CD4-positive, alpha-beta T cell treated with Interferon alpha-2 for 1 hour (primary cell): ENCODE results near the gene FLRT1.

Experiments
- DNase-seq, 2 donors: peaks; one replicate each; pipeline ENCODE4 v3.0.0-alpha.2; 2020 to 2022

FLRT1 gene, protein sequence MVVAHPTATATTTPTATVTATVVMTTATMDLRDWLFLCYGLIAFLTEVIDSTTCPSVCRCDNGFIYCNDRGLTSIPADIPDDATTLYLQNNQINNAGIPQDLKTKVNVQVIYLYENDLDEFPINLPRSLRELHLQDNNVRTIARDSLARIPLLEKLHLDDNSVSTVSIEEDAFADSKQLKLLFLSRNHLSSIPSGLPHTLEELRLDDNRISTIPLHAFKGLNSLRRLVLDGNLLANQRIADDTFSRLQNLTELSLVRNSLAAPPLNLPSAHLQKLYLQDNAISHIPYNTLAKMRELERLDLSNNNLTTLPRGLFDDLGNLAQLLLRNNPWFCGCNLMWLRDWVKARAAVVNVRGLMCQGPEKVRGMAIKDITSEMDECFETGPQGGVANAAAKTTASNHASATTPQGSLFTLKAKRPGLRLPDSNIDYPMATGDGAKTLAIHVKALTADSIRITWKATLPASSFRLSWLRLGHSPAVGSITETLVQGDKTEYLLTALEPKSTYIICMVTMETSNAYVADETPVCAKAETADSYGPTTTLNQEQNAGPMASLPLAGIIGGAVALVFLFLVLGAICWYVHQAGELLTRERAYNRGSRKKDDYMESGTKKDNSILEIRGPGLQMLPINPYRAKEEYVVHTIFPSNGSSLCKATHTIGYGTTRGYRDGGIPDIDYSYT

DNA sequence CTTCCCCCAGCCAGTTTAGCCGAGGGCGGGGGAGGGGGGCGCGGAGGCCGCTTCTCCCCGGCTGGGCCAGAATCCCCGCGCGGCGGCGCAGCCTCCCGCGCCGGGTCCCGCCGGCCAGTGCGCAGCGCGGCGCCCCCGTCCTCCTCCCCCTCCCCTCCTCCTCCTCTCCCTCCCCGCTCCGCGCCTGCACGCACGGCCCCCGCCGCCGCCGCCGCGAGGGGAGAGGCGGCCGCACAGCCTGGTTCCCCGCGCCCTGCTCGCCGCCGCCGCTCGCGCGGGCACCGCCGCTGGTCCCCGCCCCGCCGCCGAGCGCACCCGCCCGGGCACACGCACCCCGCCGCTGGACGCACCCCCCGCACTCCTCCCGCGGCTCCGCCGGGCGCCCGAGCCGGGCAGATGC lies at the start of gene FLRT1:
TSS of gene FLRT1 (plus strand) at position 356 of the 400 bp plus-strand sequence. CDS start 80,337 bp downstream, outside the sequence.
- no peak for DNase-seq

DNA sequence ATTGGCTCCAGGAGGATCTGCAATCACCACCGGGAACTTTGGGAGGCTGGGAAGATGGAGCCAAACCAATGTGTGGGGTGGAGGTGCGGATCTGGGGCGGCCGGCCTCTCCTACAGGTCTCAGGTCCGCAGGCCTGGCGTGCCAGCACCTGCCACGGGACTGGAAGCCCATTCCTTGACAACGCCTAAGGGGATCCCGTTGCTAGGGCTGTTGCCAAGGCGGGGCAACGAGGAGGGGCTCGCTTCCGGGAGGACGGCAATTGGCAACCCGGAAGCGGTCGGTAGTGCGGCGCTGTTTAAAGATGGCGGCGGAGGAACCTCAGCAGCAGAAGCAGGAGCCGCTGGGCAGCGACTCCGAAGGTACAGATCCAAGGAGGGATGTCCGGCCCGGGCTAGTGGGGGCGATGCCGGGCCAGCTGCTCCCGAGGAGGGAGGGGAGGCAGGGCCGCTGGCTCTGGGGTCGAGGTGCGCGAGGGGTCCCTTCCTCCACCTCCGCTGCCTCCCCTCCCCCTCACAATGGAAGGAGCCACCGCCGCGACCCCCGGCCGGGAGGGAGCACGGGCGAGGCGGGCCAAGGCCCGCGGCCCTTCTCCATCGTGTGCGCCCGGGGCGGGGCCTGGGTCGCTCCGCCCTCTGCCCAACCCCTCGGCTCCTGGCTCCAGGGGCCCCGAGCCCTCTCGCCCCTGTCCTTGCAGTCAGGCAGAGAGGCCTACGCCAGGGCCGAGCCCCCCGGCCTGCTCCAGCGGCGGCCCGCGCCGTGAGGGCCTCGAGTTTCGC lies 49.4 kb upstream of the FLRT1 start, which contains the start of gene OTUB1:
TSS of gene OTUB1 (plus strand) at position 283 of the 776 bp plus-strand sequence. CDS start at position 302, 19 bp downstream.
- peak; percentile 84 to 87 for DNase-seq

DNA sequence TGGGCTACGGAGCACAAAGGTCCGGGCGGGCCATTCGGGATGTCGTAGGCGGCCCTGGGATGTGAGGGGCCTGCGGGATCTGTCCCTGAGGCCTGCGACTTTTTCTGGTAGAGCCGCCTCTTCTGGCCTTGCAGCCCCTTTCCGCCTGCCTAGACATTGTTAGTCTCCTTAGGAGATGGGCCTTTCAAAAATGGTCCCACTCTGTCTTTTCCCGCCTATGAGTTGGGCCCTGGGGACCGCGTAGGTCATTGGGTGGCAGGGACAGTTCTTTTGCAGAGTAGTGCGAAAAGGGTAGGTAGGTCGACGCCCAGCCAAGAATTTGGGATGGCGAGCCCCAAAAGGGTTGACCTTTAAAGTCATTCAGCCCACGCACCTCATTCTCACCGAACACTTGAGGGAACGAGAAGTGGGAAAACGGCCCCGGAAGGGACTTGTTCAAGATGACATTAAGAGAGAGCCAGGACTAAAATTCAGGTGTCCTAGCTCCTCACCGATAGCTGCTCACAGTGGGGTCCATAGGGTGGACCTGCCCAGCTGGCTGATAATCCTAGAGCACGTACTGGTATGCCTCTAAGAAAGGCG lies 48.7 kb upstream of the FLRT1 start:
- no peak for DNase-seq

DNA sequence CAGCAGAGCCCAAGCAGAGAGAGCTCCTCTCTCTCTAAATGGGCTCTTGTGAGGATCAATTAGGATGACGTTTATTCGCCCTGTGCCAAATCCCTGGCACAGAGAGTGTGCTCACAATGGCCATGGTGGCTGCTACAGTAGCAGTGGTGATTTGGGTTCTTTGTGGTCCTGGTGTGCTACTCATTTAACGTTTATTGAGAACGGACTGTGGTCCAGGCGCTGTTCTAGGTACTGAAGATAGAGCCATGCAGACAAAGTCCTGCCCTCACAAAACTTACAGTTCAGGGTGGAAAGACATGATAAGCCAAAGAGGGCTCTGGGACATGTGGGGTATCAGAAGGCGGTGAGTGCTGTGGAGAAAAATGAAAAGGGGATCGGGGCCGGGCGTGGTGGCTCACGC lies 44.2 kb upstream of the FLRT1 start:
- no peak for DNase-seq

DNA sequence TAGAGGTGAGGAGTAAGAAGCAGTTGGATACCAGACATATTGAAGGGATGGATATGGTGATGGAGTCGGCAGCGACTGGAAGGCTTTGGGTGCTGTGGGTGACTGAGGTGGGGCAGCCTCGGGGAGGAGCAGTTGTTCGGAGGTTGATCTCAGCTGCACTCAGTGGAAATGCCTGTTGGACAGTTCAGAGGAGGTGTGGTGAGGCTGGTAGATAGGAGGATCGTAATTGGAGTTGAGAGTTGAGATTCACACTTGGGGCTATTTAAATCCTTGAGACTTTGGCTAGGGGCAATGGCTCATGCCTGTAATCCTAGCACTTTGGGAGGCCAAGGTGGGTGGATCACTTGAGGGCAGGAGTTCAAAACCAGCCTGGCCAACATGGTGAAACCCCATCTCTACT lies 42.6 kb upstream of the FLRT1 start:
- no peak for DNase-seq

DNA sequence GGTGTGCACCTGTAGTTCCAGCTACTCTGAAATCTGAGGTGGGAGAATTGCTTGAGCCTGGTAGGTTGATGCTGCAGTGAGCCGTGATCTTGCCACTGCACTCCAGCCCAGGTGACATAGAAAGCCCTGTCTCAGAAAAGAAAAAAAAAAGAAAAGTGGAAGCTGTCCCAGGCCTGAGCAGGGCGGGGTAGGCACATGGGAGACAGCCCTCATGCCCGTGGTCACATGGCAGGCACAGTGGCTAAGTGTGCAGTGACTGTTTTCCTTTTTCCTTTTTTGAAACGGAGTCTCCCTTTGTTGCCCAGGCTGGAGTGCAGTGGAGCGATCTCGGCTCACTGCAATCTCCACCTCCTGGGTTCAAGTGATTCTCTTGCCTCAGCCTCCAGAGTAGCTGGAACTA lies 41.7 kb upstream of the FLRT1 start:
- no peak for DNase-seq

DNA sequence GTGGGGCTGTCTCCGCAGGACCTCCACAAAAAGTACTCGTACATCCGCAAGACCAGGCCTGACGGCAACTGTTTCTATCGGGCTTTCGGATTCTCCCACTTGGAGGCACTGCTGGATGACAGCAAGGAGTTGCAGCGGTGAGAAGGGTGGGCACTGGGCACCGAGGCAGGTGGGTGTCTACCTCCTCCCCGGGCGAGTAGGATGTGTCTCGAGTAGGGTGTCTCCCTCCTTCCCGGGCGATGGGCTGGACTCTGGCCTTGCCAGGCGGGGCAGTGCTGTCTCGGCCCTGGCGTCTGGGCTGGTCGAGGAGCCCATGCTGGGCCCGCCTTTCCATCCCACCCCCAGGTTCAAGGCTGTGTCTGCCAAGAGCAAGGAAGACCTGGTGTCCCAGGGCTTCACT lies 39.2 kb upstream of the FLRT1 start:
- DNase-seq, result no peak

DNA sequence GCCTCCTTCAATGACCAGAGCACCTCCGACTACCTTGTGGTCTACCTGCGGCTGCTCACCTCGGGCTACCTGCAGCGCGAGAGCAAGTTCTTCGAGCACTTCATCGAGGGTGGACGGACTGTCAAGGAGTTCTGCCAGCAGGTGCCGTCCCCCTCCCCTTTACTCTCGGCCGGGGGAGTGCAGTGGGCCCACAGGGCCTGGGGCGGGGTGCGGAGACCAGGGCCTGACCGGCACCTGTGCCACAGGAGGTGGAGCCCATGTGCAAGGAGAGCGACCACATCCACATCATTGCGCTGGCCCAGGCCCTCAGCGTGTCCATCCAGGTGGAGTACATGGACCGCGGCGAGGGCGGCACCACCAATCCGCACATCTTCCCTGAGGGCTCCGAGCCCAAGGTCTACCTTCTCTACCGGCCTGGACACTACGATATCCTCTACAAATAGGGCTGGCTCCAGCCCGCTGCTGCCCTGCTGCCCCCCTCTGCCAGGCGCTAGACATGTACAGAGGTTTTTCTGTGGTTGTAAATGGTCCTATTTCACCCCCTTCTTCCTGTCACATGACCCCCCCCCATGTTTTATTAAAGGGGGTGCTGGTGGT lies 38.5 kb upstream of the FLRT1 start:
- DNase-seq, result no peak

DNA sequence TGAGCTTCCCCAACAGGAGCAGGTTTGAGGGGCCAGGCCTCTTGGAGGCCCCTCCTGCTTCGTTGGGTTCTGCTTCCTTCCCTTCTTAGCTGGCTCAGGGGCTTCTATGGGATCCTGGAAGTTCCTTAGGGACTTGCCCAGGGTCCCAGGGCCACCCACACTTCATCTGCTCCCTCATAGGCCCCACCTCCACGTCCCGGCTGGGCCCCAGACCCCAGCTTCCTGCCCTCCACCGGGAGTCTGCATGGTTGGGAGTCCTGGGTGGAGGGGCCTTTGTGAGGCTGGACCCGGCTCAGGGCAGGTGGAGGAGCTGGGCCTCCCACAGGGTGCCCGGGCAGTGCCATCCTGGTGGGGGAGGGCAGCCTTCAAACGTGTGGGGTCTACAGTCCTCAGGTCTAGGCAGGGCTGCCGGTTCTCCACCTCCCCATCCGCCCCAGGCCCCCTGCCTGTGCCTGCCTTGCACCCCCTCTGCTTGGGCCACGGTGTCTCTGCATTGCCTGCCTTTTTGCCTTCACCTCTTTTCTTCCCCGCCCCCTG lies 37.9 kb upstream of the FLRT1 start:
- DNase-seq, result no peak

DNA sequence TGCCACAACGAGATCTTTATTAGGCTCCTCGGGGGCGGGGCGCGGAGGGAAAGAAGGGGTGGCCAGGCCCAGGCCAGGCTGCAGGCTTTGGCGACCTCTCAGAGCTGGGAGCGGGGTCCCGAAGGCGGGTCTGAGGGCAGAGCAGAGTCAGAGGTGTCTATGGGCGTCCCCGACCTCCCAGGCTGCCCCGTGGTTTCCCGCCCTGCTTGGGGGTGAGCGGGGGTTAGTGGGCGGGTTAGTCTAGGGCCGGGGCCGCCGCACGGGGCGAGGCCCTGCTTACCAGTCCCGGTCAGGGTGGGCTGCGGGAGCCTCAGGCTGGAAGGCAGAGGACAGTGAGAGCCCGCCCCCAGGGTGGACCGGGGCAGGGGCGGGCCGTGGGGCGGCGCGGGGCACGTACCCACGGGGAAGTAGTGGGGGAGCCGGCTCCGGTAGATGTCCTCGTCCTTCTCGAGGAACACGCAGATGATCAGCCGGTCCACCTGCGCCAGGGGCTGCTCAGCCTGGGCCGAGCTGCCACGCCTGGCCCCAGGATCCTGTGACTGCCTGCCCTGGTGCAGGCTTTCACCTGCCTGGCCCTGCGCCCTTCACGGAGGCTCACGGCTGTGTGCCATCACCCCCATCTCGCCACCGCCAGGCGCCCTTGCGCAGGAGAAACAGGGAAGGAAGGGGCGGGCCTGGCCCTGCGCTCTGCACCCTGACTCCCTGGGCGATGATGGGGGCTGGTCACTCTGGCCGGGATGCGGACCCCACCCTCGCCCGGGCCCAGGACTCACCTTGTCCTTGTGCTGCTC lies 37.0 kb upstream of the FLRT1 start:
- DNase-seq, result no peak

DNA sequence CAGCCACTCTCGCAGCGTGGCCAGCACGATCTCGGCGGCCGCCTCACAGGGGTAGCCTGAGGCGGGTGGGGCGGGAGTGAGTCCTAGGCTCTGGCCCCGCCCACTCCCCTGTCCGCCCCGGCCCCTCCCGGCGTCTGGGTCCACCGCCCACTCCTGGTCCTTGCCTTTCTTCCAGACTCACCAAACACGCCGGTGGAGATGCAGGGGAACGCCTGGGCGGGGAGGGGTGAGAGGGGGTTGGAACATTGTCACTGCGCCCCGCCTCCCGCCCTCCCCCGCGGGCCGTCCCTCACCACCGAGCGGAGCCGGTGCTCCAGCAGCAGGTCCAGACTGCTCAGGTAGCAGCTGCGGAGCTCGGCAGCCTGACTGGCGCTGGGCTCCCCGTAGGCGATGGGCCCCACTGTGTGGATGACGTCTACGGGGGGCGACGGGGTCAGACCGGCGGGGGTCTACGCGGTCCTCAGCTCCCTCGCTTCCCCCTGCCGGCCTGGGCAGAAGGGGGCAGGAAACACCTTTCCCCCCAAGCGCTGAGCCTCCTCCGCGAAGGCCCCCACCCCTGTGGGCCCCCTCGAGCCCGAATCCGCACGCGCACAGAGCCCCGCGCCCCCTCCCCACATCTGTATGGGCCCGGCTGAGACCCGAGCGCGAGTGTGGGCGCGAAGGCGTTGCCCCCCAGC lies 36.2 kb upstream of the FLRT1 start:
- DNase-seq, result peak; percentile 42 to 69

DNA sequence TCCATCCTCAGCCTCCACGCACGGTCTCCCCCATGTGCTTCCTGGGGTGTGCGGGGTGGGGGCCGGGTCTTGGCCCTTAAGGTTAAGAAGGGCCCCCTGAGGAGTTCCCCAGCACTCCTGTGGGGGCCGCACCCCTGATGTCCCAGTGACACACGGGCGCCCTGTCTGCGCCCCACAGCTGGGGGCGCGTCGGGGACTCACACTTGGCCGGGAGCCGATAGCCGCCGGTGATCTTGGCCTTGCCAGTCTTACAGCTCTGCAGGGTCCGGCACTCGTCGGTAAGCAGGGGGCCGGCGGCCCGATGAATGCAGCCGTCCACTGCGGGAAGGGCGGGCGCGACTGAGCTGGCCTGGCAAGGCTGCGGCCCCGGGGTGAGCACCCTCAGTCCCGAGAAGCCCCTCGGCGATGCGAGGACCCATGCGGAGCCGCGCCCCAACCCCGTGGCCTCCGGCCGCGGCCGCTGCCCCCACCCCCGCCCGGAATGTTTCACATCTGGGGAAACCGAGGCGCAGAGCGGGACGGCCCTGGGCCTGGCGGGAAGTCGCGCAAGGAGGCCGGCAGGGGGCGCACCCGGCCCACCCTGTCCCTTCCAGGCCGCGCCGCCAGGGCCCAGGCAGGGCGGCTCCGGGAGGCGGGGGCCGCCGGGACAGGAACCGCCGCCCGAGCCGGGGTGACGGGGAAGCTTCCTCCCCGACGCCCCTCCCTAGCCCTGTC lies 35.5 kb upstream of the FLRT1 start:
- DNase-seq, result peak; percentile 73 to 78

DNA sequence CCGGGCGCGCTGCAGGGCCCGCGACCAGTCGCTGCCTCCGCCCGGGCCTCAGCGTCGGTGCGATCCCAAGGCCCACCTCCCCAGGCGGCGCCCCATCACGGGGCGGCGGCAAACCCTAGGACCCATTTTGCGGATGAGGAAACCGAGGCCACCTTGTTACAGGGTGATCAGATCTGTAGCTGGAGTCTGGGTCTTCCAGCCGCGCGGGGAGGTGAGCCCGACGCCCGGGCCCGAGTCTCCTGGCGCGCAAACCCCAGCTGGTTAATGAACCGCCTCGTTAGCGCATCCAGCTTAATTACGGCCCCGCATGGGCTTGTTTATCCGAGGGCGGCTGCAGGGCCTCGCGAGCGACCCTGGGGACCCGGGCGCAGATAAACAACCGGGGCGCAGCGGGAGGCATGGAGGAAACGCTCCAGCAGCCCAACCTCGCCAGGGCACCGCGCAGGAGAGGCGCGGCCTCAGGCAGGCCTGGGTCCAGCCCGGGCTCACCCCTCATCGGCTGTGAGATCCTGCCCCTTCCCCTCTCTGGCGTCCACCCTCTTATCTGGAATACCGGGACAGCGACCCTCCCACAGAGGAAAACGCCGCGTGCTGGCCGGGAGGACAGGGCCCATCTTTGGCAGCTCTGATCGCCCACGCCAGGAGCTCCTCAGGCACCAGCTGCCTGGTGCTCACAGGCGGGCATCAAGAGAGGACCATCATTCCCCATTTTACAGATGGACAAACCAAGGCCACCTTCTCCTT lies 34.8 kb upstream of the FLRT1 start:
- no peak for DNase-seq

DNA sequence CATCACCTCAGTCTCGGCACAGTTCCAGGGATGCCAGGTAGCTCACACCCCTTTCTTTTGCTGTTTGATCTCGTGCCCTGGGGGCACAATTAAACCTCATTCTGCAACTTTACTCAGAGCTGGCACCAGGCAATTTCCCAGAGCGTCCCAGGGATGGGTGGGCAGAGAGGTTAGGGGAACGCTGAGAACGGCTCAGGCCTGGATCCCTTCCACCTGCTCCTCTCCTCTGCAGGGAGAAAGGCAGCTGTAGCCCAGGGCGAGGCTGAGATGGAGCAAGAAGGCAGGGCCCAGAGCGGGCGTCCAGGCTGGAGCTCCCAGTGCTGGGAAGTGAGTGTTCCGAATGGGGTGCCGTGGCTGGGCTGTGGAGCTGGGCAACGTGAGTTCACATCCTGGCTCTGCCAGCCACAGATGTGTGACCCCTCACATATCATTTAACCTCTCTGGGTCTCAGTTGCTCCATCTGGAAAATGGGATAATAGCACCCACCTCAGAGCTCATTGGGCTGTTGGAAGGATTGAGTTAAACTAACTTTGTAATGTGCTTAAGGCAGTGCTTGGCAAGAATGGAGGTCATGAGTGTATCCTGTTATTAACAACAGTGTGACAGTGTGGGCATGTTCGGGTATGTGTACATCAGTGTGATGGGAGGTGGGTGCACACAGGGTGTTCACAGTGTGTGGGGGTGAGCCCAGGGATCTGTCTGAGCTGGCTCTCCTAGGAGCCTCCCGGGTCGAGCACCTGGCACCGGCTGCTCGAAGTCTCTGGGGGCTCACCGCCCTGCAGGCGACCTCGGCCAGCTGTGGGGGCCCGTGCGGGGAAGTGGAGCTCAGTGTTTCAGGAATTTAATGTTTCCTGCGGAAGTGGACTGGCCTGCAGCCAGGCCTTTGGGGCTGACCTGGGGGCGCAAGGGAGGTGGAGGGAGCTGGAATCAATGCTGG lies 34.0 kb upstream of the FLRT1 start:
- DNase-seq, result no peak

DNA sequence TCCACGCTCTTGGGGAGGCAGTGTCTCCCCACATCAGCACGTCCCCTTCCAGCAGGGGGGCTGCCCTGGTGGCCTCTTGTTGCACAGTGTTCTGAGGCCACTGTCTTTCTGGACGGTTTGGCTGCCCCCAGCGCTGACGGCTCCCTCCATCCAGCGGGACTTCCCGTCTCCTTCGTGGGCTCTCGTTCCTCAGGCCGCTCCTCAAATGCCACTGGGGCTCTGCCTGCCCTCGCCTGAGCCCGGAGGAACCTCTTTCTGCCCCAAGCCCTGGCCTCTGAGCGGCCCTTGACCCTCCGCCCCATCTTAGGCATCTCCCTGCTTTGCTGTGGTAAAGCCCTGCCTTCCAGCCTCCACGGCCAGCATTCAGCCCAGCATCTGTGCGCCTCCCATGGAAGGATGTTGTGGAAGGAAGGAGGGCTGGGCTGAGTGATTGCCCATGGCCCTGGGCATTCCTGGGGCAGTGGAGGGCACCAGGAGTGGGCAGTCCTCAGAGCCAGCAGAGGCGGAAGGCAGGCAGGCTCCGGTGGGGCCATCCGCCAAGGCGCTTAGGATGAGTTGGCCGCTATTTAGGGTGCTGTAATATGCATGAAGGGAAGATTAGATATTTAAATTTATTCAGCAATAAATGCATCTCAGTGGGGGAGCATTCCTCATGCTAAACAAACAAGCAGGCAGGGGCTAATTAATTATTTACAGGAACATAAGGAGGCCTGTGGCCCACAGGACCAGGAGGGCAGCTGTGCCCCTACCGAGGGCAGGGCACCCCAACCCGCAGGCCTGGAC lies 31.7 kb upstream of the FLRT1 start:
- DNase-seq, result no peak

DNA sequence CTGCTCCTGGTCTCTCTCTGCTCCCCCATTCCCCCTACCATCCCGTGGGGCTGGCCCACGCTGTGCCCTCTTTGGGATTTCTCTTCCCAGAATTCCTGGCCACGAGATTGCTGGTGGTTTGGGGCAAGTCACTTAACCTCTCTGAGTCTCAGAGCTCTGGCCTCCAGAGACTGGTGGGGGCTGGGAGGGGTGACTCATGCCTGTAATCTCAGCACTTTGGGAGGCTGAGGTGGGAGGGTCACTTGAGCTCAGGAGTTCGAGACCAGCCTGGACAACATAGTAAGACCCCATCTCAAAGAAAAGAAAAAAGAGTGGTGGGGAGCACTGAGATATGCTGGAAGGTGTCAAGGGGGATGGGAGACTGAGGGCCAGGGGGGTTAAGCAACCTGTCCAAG lies 31.1 kb upstream of the FLRT1 start:
- no peak for DNase-seq

DNA sequence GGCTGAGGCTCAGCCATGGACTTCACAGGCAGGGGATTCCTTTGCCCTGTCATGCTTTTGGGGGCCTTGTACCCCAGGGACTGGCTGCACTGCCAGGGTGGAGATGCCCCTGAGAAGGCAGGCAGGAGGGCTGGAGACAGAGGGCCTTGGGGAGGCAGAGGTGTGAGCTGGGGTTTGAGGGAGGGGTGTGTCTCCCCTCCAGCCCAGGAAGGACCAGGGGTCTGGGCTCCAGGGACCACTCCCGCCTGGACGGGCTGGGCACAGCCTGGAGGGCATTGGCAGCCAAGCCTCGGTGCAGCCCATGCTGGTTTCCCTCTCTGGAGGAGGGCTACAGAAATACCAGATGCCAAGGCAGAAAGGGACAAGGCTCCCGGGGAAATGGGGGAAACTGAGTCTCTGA lies 30.0 kb upstream of the FLRT1 start:
- DNase-seq, result no peak

DNA sequence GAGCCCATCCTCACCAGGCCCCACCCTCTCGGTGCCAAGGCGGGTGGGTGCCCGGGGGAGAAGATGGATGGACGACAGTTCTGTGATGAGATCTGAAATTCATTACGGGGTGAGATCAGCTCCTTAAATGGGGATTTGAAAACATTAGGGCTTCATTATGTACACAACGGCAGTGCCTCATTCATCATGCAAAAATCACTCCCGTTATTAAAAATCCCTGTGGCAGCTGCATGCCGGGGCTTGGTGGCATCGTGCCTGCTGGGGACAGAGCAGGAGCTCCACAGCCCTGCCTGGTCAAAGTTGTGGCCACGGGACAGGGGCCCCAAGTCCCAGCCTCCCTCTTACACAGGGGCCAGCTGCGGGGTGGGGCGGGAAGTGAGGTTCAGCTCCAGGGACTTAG lies 29.3 kb upstream of the FLRT1 start:
- DNase-seq, result no peak
